HEK293 (cell line): ENCODE results near the gene SPEM1.

Experiments
- CTCF ChIA-PET: fragments of 350-600 bp; formaldehyde crosslinking; extraction: SDS; loops from one replicate; lab custom pipeline; 2021; ENCODE audit warnings: antibody characterized with exemption; lab: Yijun Ruan, JAX
- POLR2A ChIA-PET: fragments of 300-600 bp; formaldehyde crosslinking; extraction: SDS; loops from one replicate; lab custom pipeline; 2020; ENCODE audit warnings: antibody characterized with exemption, inconsistent platforms; lab: Yijun Ruan, JAX
- H3K27ac ChIP-seq: fragments of 200-500 bp; sonication (Bioruptor generic); 2 replicates; pipeline ENCODE4 v1.5.1; 2014; ENCODE audit warnings: low read depth, low read length, control low read depth, inconsistent platforms; ENCODE audit errors: extremely low read depth
- H3K36me3 ChIP-seq, 2 experiments: fragments of 200-500 bp in 1 of 2; sonication (Bioruptor generic) in 1 of 2; 1 replicate in 1 of 2; 2 replicates in 1 of 2; pipeline ENCODE4 v1.5.1; 2014 to 2017; ENCODE audit warnings: inconsistent platforms in 2 of 2, low read length in 2 of 2; ENCODE audit not compliant: control insufficient read depth in 2 of 2, insufficient read depth in 1 of 2
- H3K4me1 ChIP-seq: fragments of 200-500 bp; sonication (Bioruptor generic); 2 replicates; pipeline ENCODE4 v1.5.1; 2014; ENCODE audit warnings: mild to moderate bottlenecking, low read length, inconsistent platforms; ENCODE audit not compliant: control insufficient read depth, insufficient read depth
- H3K4me3 ChIP-seq: 2 replicates; pipeline ENCODE4 v1.5.1; 2011; ENCODE audit warnings: low read depth, mild to moderate bottlenecking, control low read depth, low read length, moderate library complexity
- H3K9me3 ChIP-seq: fragments of 200-500 bp; sonication (Bioruptor generic); 2 replicates; pipeline ENCODE4 v1.5.1; 2014; ENCODE audit warnings: low read depth, low read length, inconsistent platforms; ENCODE audit not compliant: control insufficient read depth, insufficient read depth
- ATF2 ChIP-seq: fragments of 450-650 bp; formaldehyde crosslinking; IDR thresholded peaks from 2 replicates; pipeline ENCODE4 v1.5.1; 2016; ENCODE audit warnings: missing biosample characterization, missing genetic modification characterization, low read depth
- CTCF ChIP-seq: fragments of 450-650 bp; formaldehyde crosslinking; IDR thresholded peaks from 2 replicates; pipeline ENCODE4 v1.5.1; 2016; ENCODE audit warnings: missing biosample characterization, missing genetic modification characterization
- EGR2 ChIP-seq: fragments of 450-650 bp; formaldehyde crosslinking; IDR thresholded peaks from 2 replicates; pipeline ENCODE4 v1.5.1; 2016; ENCODE audit warnings: low read depth, missing biosample characterization, missing genetic modification characterization
- FEZF1 ChIP-seq: fragments of 450-650 bp; formaldehyde crosslinking; IDR thresholded peaks from 2 replicates; pipeline ENCODE4 v1.5.1; 2016; ENCODE audit warnings: missing biosample characterization, missing genetic modification characterization
- GLI2 ChIP-seq: fragments of 450-650 bp; formaldehyde crosslinking; IDR thresholded peaks from 2 replicates; pipeline ENCODE4; 2017; ENCODE audit warnings: missing biosample characterization, missing genetic modification characterization, low read depth, borderline replicate concordance
- HIC1 ChIP-seq: fragments of 450-650 bp; formaldehyde crosslinking; IDR thresholded peaks from 2 replicates; pipeline ENCODE4 v1.5.1; 2016; ENCODE audit warnings: missing biosample characterization, missing genetic modification characterization
- KLF16 ChIP-seq: fragments of 450-650 bp; formaldehyde crosslinking; IDR thresholded peaks from 2 replicates; pipeline ENCODE4 v1.5.1; 2017; ENCODE audit warnings: missing biosample characterization, missing genetic modification characterization
- ZBTB21 ChIP-seq: fragments of 450-650 bp; formaldehyde crosslinking; IDR thresholded peaks from 2 replicates; pipeline ENCODE4 v1.5.1; 2017; ENCODE audit warnings: missing biosample characterization, missing genetic modification characterization
- ZFHX2 ChIP-seq: fragments of 450-650 bp; formaldehyde crosslinking; conservative IDR thresholded peaks from 2 replicates; pipeline ENCODE4 v1.5.1; 2016; ENCODE audit warnings: missing biosample characterization, missing genetic modification characterization
- ZNF248 ChIP-seq: fragments of 450-650 bp; formaldehyde crosslinking; IDR thresholded peaks from 2 replicates; pipeline ENCODE4 v1.5.1; 2017; ENCODE audit warnings: missing biosample characterization, missing genetic modification characterization
- ZNF341 ChIP-seq: fragments of 450-650 bp; formaldehyde crosslinking; IDR thresholded peaks from 2 replicates; pipeline ENCODE4; 2016; ENCODE audit warnings: low read depth, missing biosample characterization, missing genetic modification characterization
- ZNF354C ChIP-seq: fragments of 450-650 bp; formaldehyde crosslinking; IDR thresholded peaks from 2 replicates; pipeline ENCODE4 v1.5.1; 2016; ENCODE audit warnings: missing biosample characterization, missing genetic modification characterization, low read depth, borderline replicate concordance
- ZNF560 ChIP-seq: fragments of 450-650 bp; formaldehyde crosslinking; IDR thresholded peaks from 2 replicates; pipeline ENCODE4 v1.5.1; 2017; ENCODE audit warnings: missing biosample characterization, missing genetic modification characterization, borderline replicate concordance
- ZNF600 ChIP-seq: fragments of 450-650 bp; formaldehyde crosslinking; IDR thresholded peaks from 2 replicates; pipeline ENCODE4 v1.5.1; 2016; ENCODE audit warnings: missing biosample characterization, missing genetic modification characterization
- ZNF830 ChIP-seq: fragments of 450-650 bp; IDR thresholded peaks from 2 replicates; pipeline ENCODE4 v1.5.0; 2018; ENCODE audit warnings: missing biosample characterization, missing genetic modification characterization, low read depth, mild to moderate bottlenecking, moderate library complexity

Gene SPEM1

GRCh38 chr17:7436556-7437368 is 16.6 kb downstream of the SPEM1 start (continued):
- peak; percentile 89 for TF ChIP-seq ATF2
- no peak for TF ChIP-seq FEZF1 (tag by site-specific recombination)
- TF ChIP-seq ZNF341 (tag by site-specific recombination), result no peak
- peak; percentile 81 for TF ChIP-seq CTCF (tag by site-specific recombination)
- no peak for TF ChIP-seq GLI2
- peak; percentile 36; the same call in 1 of the 2 replicates for TF ChIP-seq ZNF600 (tag by site-specific recombination)
- TF ChIP-seq ZNF830 (tag by site-specific recombination), result no peak
- TF ChIP-seq KLF16 (tag by site-specific recombination), result 0 out of 2 replicates have a peak, but pooled peaks have one; percentile 31
- peak; percentile 32; the same call in 1 of the 2 replicates for TF ChIP-seq HIC1 (tag by site-specific recombination)
- no peak for TF ChIP-seq ZNF560 (tag by site-specific recombination)
- no peak for TF ChIP-seq ZBTB21 (tag by site-specific recombination)
- no peak for TF ChIP-seq ZNF248 (tag by site-specific recombination)

- H3K4me3 ChIP-seq, result no peak overlapping the region
- CTCF ChIA-PET, result interaction anchor here (0.6 to 3.9 kb wide), 28 partner anchors 8 to 377 kb away, joined by 3 to 37 read pairs (median 5); partner anchors contain the start of genes CHRNB1, NEURL4, SLC2A4 and SLC35G6
- TF ChIP-seq ZFHX2 (tag by site-specific recombination), result peak; percentile 49; the same call in 1 of the 2 replicates
- TF ChIP-seq EGR2 (tag by site-specific recombination), result no peak
- no peak for TF ChIP-seq ZNF354C (tag by site-specific recombination)
- peak overlapping the region; percentile 9; the same call in 1 of the 2 replicates for H3K27ac ChIP-seq
- H3K4me1 ChIP-seq, result peaks cover 18% of the 10 kb centered on the region
- POLR2A ChIA-PET, result interaction anchor here (0.7 to 3.5 kb wide), 6 partner anchors 8 to 81 kb away, joined by 3 to 45 read pairs (median 5); partner anchors contain the start of genes CHRNB1, POLR2A and TMEM256
- no peaks in the 10 kb centered on the region for H3K36me3 ChIP-seq
- H3K9me3 ChIP-seq, result no peaks in the 10 kb centered on the region
These were observed 17.3 kb downstream of the SPEM1 start for GRCh38 chr17:7437369-7437863.
